HFF-Myc (cell line): Measurements from ENCODE around the gene SCUBE1.
A peak's percentile ranks its signal among the peaks of the same experiment; 100 is the strongest.
"Not testable (repeated sequence)": the region's sequence is repeated elsewhere in the genome, so short reads cannot be mapped to it uniquely, and the experiment has no call there.

Experiments
- DNase-seq: peaks from one replicate; pipeline ENCODE4 v3.0.0-alpha.2; 2011; ENCODE audit warnings: low read depth; ENCODE audit errors: extremely low read depth
- H3K4me3 ChIP-seq: replicated peaks from 2 replicates; pipeline ENCODE4 v1.5.1; 2011; ENCODE audit warnings: low read depth, mild to moderate bottlenecking, control low read depth, low read length
- CTCF ChIP-seq: IDR thresholded peaks from 2 replicates; pipeline ENCODE4 v1.5.1; 2012; ENCODE audit warnings: mild to moderate bottlenecking, low read depth, low read length, control low read depth; ENCODE audit errors: missing control alignments

Gene SCUBE1

GRCh38 chr22:43360576-43360975 lies 17.4 kb upstream of the SCUBE1 start:
- H3K4me3 ChIP-seq: no peak overlapping the region
- DNase-seq: no peak
- no peak for TF ChIP-seq CTCF

- no peak for TF ChIP-seq CTCF
- no peak overlapping the region for H3K4me3 ChIP-seq
- no peak for DNase-seq
Observed at GRCh38 chr22:43356881-43357280, 13.7 kb upstream of the SCUBE1 start.

- not testable (repeated sequence) for DNase-seq, H3K4me3 ChIP-seq
Observed at GRCh38 chr22:43355688-43356087, 12.5 kb upstream of the SCUBE1 start.

GRCh38 chr22:43351966-43352345 lies 8.8 kb upstream of the SCUBE1 start:
- H3K4me3 ChIP-seq: no peak overlapping the region
- TF ChIP-seq CTCF: no peak
- no peak for DNase-seq

- no peak for TF ChIP-seq CTCF
- no peak overlapping the region for H3K4me3 ChIP-seq
- DNase-seq: no peak
Observed at GRCh38 chr22:43349636-43350035, 6.5 kb upstream of the SCUBE1 start.

- no peak for DNase-seq
- peak; percentile 72 for TF ChIP-seq CTCF
- no peak overlapping the region for H3K4me3 ChIP-seq
Observed at GRCh38 chr22:43346521-43346929, 3.4 kb upstream of the SCUBE1 start.

GRCh38 chr22:43345761-43346301 lies 2.7 kb upstream of the SCUBE1 start:
- H3K4me3 ChIP-seq: no peak overlapping the region
- no peak for DNase-seq
- no peak for TF ChIP-seq CTCF
